IPS-20b (cell line): ENCODE data around the gene MICALL1.

Experiments
- H3K27ac ChIP-seq: one replicate; pipeline ENCODE4 v1.5.1; 2013; ENCODE audit warnings: low read length
- H3K27me3 ChIP-seq: 2 replicates; pipeline ENCODE4 v1.6.1; 2013; ENCODE audit warnings: mild to moderate bottlenecking, low read length, inconsistent platforms; ENCODE audit not compliant: insufficient read depth
- H3K36me3 ChIP-seq: 2 replicates; pipeline ENCODE4 v1.6.1; 2013; ENCODE audit warnings: low read depth, mild to moderate bottlenecking, inconsistent platforms, low read length, moderate library complexity; ENCODE audit not compliant: insufficient read depth
- H3K4me1 ChIP-seq: 2 replicates; pipeline ENCODE4 v1.6.1; 2013; ENCODE audit warnings: mild to moderate bottlenecking, control low read depth, inconsistent platforms, low read length, moderate library complexity; ENCODE audit not compliant: insufficient read depth
- H3K4me3 ChIP-seq: 2 replicates; pipeline ENCODE4 v1.5.1; 2013; ENCODE audit warnings: mild to moderate bottlenecking, low read length, inconsistent platforms
- H3K9ac ChIP-seq: 2 replicates; pipeline ENCODE4 v1.6.1; 2013; ENCODE audit warnings: low read depth, mild to moderate bottlenecking, inconsistent platforms, low read length, moderate library complexity
- H3K9me3 ChIP-seq: 2 replicates; pipeline ENCODE4 v1.6.1; 2013; ENCODE audit warnings: mild to moderate bottlenecking, low read depth, low read length, inconsistent platforms; ENCODE audit not compliant: insufficient read depth

MICALL1 gene

DNA sequence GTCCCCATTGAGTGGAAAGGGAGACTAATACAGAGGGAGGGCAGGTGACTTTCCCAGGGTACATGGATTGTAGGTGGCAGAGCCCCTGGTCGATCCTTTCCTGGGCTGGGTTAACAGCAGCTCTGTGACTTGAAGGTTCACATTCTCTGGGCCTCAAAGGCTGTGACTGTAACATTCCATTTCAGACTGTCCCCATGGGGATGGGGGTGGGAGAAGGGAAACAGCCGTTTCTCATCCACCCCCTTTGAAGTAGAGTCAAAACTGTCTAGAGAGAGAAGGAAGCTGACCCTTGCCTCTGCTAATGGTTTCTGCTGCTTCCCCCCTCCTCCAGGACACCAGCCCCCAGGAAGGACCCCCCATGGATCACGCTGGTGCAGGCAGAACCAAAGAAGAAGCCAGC lies 19.2 kb downstream of the MICALL1 start:
- H3K9me3 ChIP-seq = no peaks in the 10 kb centered on the region
- H3K27me3 ChIP-seq = no peaks in the 10 kb centered on the region
- H3K27ac ChIP-seq = no peak overlapping the region
- peaks cover 20% of the 10 kb centered on the region for H3K36me3 ChIP-seq
- no peak overlapping the region for H3K4me3 ChIP-seq
- H3K4me1 ChIP-seq = no peaks in the 10 kb centered on the region
- H3K9ac ChIP-seq = no peak overlapping the region

DNA sequence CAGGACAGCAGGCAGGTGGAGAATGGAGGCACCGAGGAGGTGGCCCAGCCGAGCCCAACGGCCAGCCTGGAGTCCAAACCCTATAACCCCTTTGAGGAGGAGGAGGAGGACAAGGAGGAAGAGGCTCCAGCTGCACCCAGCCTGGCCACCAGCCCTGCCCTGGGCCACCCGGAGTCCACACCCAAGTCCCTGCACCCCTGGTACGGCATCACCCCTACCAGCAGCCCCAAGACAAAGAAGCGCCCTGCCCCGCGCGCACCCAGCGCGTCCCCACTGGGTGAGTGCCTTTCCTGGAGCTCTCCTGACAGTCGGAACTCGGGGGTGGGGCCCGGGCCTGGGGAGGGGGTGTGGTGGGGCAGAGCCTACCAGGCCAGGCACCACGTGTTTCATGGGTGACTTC lies 19.7 kb downstream of the MICALL1 start:
- Histone ChIP-seq H3K9me3 (no peaks in the 10 kb centered on the region), H3K4me3 (no peak overlapping the region), H3K36me3 (peaks cover 20% of the 10 kb centered on the region), H3K9ac (no peak overlapping the region), H3K27me3 (no peaks in the 10 kb centered on the region), H3K27ac (no peak overlapping the region), H3K4me1 (no peaks in the 10 kb centered on the region)

DNA sequence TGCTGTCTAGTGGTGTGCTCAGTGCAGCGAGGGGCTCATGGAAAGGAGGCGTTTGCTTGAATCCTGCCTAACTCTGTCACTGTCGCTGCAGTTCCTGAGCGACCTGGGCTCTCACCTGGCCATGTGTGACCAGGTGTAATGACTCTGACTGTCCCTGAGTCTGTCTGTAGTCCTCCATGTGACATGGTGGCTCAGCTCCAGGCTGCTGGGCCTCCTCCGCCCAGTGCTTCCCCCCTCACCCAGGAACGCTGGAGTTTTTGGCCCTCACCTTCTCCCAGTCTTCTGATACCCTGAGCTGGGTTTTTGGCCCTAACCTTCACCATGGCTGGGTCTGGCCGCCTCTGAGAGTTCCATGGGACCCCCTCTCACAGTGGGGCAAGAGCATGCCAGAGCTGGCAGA lies 20.3 kb downstream of the MICALL1 start:
- no peak overlapping the region for H3K9ac ChIP-seq
- no peak overlapping the region for H3K4me3 ChIP-seq
- no peak overlapping the region for H3K27ac ChIP-seq
- H3K36me3 ChIP-seq = peaks cover 16% of the 10 kb centered on the region
- H3K4me1 ChIP-seq = no peaks in the 10 kb centered on the region
- H3K9me3 ChIP-seq = no peaks in the 10 kb centered on the region
- no peaks in the 10 kb centered on the region for H3K27me3 ChIP-seq

DNA sequence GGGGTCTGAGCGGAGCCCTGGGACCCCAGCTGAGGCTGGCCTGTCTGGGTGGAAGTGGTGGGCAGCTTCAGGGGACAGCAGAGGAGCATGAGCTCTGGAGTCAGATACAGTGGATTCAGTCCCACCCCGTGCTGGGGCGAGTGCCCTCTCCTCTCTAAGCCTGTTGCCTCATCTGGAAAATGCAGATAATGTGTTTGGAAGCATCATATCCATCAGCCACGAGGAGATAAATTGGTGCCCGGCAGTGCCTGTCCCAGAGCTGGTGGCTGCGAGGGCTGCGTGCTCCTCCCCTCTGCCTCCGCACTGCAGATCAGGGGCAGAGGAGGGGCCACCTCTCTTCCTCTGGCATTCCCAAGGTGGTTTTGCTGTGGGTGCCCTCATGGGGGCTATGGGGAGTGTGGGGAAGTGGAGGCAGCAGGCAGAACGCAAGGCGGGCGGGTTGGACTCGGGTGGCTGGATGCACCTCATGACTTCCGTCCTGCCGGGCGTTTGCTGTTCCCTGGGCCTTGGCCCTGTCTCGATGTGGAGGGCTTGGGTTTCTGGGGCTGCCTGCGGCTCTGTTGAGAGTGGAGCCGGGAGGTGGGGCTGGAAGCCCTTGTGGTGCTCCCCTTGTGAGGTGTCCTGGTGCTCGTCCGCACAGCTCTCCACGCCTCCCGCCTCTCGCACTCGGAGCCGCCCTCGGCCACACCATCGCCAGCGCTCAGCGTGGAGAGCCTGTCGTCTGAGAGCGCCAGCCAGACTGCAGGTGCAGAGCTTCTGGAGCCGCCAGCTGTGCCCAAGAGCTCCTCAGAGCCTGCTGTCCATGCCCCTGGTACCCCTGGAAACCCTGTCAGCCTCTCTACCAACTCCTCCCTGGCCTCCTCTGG lies 20.9 kb downstream of the MICALL1 start:
- Histone ChIP-seq H3K27me3 (no peaks in the 10 kb centered on the region), H3K4me3 (no peak overlapping the region), H3K9me3 (no peaks in the 10 kb centered on the region), H3K36me3 (peaks cover 17% of the 10 kb centered on the region), H3K9ac (no peak overlapping the region), H3K4me1 (no peaks in the 10 kb centered on the region), H3K27ac (no peak overlapping the region)

- Histone ChIP-seq H3K36me3 (peaks cover 23% of the 10 kb centered on the region), H3K27me3 (no peaks in the 10 kb centered on the region)
These were observed 21.5 kb downstream of the MICALL1 start for GRCh38 chr22:37927637-37927936.

GRCh38 chr22:37929390-37929789 lies 23.3 kb downstream of the MICALL1 start:
- Histone ChIP-seq H3K4me3 (no peak overlapping the region), H3K9me3 (no peaks in the 10 kb centered on the region), H3K4me1 (peaks cover 3% of the 10 kb centered on the region; the same call in 1 of the 2 replicates), H3K9ac (no peak overlapping the region), H3K27ac (no peak overlapping the region), H3K27me3 (no peaks in the 10 kb centered on the region), H3K36me3 (peaks cover 30% of the 10 kb centered on the region)

More at GRCh38 chr22:37927637-37927936, 21.5 kb downstream of the MICALL1 start:
- no peaks in the 10 kb centered on the region for H3K4me1 ChIP-seq
- no peaks in the 10 kb centered on the region for H3K9me3 ChIP-seq
- no peak overlapping the region for H3K27ac ChIP-seq
- no peak overlapping the region for H3K4me3 ChIP-seq
- H3K9ac ChIP-seq = no peak overlapping the region

- peaks cover 25% of the 10 kb centered on the region for H3K36me3 ChIP-seq
- no peak overlapping the region for H3K4me3 ChIP-seq
- H3K4me1 ChIP-seq = peaks cover 3% of the 10 kb centered on the region; the same call in 1 of the 2 replicates
- no peaks in the 10 kb centered on the region for H3K9me3 ChIP-seq
- no peak overlapping the region for H3K9ac ChIP-seq
- H3K27me3 ChIP-seq = no peaks in the 10 kb centered on the region
- no peak overlapping the region for H3K27ac ChIP-seq
These were observed 24.3 kb downstream of the MICALL1 start for GRCh38 chr22:37930270-37930951.

GRCh38 chr22:37930952-37931440 lies 24.9 kb downstream of the MICALL1 start:
- H3K36me3 ChIP-seq = peaks cover 19% of the 10 kb centered on the region
- H3K9ac ChIP-seq = no peak overlapping the region
- H3K27ac ChIP-seq = no peak overlapping the region
- H3K27me3 ChIP-seq = no peaks in the 10 kb centered on the region
- H3K9me3 ChIP-seq = no peaks in the 10 kb centered on the region
- H3K4me1 ChIP-seq = peaks cover 3% of the 10 kb centered on the region; the same call in 1 of the 2 replicates
- H3K4me3 ChIP-seq = no peak overlapping the region

- Histone ChIP-seq H3K4me1 (peaks cover 3% of the 10 kb centered on the region; the same call in 1 of the 2 replicates), H3K4me3 (no peak overlapping the region), H3K36me3 (peaks cover 14% of the 10 kb centered on the region), H3K9ac (no peak overlapping the region), H3K27ac (no peak overlapping the region), H3K9me3 (no peaks in the 10 kb centered on the region), H3K27me3 (no peaks in the 10 kb centered on the region)
These were observed 25.8 kb downstream of the MICALL1 start for GRCh38 chr22:37931893-37932389.

- H3K9me3 ChIP-seq = no peaks in the 10 kb centered on the region
- peaks cover 15% of the 10 kb centered on the region for H3K36me3 ChIP-seq
- H3K4me1 ChIP-seq = peaks cover 3% of the 10 kb centered on the region; the same call in 1 of the 2 replicates
- H3K4me3 ChIP-seq = no peak overlapping the region
- H3K27ac ChIP-seq = no peak overlapping the region
- no peaks in the 10 kb centered on the region for H3K27me3 ChIP-seq
- H3K9ac ChIP-seq = no peak overlapping the region
These were observed 26.3 kb downstream of the MICALL1 start for GRCh38 chr22:37932401-37932800.

DNA sequence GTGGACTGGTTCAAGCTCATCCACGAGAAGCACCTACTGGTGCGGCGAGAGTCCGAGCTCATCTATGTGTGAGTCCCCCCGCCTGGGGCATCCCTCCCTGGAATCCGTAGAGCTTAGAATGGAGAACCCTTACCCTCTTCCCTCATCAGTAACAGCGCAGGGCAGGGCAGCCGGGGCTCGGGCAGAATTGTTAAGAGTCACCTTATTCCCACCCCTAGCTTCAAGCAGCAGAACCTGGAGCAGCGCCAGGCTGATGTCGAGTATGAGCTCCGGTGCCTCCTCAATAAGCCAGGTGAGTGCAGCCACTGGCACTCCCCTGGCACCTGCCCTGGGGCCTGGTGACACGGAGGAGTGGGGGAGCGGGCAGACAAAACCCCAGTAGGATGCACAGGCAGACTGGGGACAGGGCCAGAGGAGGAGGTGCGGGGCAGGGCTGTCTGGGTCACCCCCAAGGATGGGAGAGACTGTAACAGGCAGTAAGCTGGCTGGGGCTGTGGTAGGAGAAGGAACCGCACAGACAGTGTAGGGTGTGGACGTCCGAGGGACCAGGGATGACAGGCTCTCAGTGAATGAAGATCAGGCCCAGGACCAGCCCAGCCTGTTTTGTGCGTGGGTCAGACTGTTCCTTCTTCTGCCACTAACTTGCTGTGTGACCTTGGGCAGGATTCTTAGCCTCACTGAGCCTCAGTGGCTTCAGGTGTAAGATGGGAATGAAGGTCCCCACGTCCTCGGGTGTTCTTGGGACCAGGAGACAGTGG lies 26.9 kb downstream of the MICALL1 start:
- H3K36me3 ChIP-seq = peaks cover 21% of the 10 kb centered on the region
- no peaks in the 10 kb centered on the region for H3K27me3 ChIP-seq
- H3K27ac ChIP-seq = no peak overlapping the region
- no peak overlapping the region for H3K9ac ChIP-seq
- no peak overlapping the region for H3K4me3 ChIP-seq
- H3K4me1 ChIP-seq = peaks cover 3% of the 10 kb centered on the region; the same call in 1 of the 2 replicates
- H3K9me3 ChIP-seq = no peaks in the 10 kb centered on the region
